ENCODE measurements around the gene GTF2IRD1. TPM values are rescaled to one million over a fixed set of nuclear protein-coding genes. Genes with fewer than 3 reads are reported as not detected.
A peak's percentile ranks its signal among the peaks of the same experiment; 100 is the strongest.

The GTF2IRD1 gene
- total RNA-seq, 1 experiment from 2014 or later: 34.3 TPM

DNA sequence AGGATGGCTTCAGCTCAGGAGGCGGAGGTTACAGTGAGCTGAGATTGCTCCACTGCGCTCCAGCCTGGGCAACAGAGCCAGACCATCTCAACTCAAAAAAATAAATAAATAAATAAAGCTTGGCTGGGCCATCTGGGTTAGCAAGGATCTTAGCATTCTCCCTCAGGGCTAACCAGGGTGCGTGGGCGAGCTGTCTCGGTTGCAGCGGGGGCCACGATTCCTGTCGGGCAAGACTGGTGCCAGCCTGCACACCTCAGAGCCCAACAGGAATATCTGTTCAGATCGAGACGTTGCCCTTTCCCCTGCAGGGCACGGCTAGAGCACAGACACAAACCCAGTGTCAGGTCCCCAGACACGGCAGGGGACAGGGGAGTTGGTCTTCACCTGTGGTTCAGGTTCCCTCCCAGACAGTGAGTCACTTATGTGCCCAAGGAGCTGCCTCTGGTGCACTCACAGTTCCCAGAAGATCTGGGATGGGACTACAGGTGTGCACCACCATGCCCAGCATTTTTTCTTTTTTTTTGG lies 128.3 kb downstream of the GTF2IRD1 start:
- H3K4ac ChIP-seq (ENCODE audit: low read depth, low read length): no peak overlapping the region
- H3K4me1 ChIP-seq (ENCODE audit: insufficient read depth, low read length): no peaks in the 10 kb centered on the region
- no peak overlapping the region for H2BK5ac ChIP-seq (ENCODE audit: insufficient read length, low read length)
- no peak overlapping the region for H3K9ac ChIP-seq (ENCODE audit: extremely low read depth, insufficient read length, low read length)
- Mint-ChIP-seq H3K36me3 (ENCODE audit: insufficient read depth in 1 of 3, low read depth in 3 of 3) (peaks cover 4 to 12% (median 4%) of the 10 kb centered on the region in 3 experiments; a peak in 4 of 7 replicates), H3K4me3 (no peak overlapping the region), H3K4me1 (peaks cover 18 to 30% of the 10 kb centered on the region in 2 experiments), H3K9me3 (no peaks in the 10 kb centered on the region), H3K27ac (peak overlapping the region in 1 of 3 experiments; percentile 80; a peak in 1 of 7 replicates), H3K27me3 (ENCODE audit: low read depth) (no peaks in the 10 kb centered on the region; the same call in 1 of the 2 replicates)
- no peak overlapping the region for H2BK12ac ChIP-seq (ENCODE audit: insufficient read length, low read depth, low read length)
- H4K91ac ChIP-seq (ENCODE audit: insufficient read length, low read depth, low read length): no peak overlapping the region
- H2AFZ ChIP-seq (ENCODE audit: low read length): no peak overlapping the region
- H3K4me2 ChIP-seq (ENCODE audit: insufficient read depth, insufficient read length, low read length): no peak overlapping the region
- WGBS (ENCODE audit: extremely low coverage, insufficient read length, low lambda C conversion rate): no CpG with 5 or more reads among the region's 12 CpGs
- H3K14ac ChIP-seq (ENCODE audit: insufficient read depth, low read length): no peak overlapping the region
- H3K9me3 ChIP-seq (ENCODE audit: control insufficient read depth, low read depth, low read length): no peaks in the 10 kb centered on the region
- DNase-seq: no peak
- H3T11ph ChIP-seq (ENCODE audit: low read length): no peak overlapping the region
- no peaks in the 10 kb centered on the region for H3K23me2 ChIP-seq (ENCODE audit: insufficient read length, low read depth, low read length, poor library complexity, severe bottlenecking)
- H3K18ac ChIP-seq (ENCODE audit: insufficient read length, low read depth, low read length): no peak overlapping the region
- H3K27ac ChIP-seq (ENCODE audit: insufficient read length, low read depth, low read length): no peak overlapping the region
- H3K56ac ChIP-seq (ENCODE audit: insufficient read length, low read depth, low read length): no peak overlapping the region
- H3K79me1 ChIP-seq (ENCODE audit: insufficient read depth, low read depth, low read length, poor library complexity, severe bottlenecking): no peaks in the 10 kb centered on the region
- H2BK20ac ChIP-seq (ENCODE audit: low read depth, low read length, poor library complexity, severe bottlenecking): no peak overlapping the region
- H4K5ac ChIP-seq (ENCODE audit: insufficient read length, low read depth, low read length): no peak overlapping the region
- no peak overlapping the region for H4K8ac ChIP-seq (replicated peaks; ENCODE audit: insufficient read length, low read depth, low read length)
- TF ChIP-seq, protein P1, sequence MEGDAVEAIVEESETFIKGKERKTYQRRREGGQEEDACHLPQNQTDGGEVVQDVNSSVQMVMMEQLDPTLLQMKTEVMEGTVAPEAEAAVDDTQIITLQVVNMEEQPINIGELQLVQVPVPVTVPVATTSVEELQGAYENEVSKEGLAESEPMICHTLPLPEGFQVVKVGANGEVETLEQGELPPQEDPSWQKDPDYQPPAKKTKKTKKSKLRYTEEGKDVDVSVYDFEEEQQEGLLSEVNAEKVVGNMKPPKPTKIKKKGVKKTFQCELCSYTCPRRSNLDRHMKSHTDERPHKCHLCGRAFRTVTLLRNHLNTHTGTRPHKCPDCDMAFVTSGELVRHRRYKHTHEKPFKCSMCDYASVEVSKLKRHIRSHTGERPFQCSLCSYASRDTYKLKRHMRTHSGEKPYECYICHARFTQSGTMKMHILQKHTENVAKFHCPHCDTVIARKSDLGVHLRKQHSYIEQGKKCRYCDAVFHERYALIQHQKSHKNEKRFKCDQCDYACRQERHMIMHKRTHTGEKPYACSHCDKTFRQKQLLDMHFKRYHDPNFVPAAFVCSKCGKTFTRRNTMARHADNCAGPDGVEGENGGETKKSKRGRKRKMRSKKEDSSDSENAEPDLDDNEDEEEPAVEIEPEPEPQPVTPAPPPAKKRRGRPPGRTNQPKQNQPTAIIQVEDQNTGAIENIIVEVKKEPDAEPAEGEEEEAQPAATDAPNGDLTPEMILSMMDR (conservative IDR thresholded peaks at IDR 0.05): no peak
- H3K23ac ChIP-seq (ENCODE audit: insufficient read length, low read depth, low read length): no peak overlapping the region
- no peaks in the 10 kb centered on the region for H3K27me3 ChIP-seq (ENCODE audit: insufficient read depth, low read length)
- H2BK15ac ChIP-seq (ENCODE audit: low read depth, low read length): no peak overlapping the region
- H4K20me1 ChIP-seq (ENCODE audit: control insufficient read depth, insufficient read depth, insufficient read length): no peaks in the 10 kb centered on the region
- H2AK5ac ChIP-seq (ENCODE audit: insufficient read length, low read length): no peak overlapping the region
- H3K79me2 ChIP-seq (ENCODE audit: insufficient read depth, low read length): no peaks in the 10 kb centered on the region
- H2BK120ac ChIP-seq (ENCODE audit: low read depth, low read length, poor library complexity, severe bottlenecking): no peak overlapping the region

All from H9 (cell line).